OCI-LY3 (cell line): Measurements from ENCODE around the gene RASGRF2.

ENCODE experiments used
- H2AFZ ChIP-seq: fragments of 200-600, 300-600 bp; shearing (Covaris generic); 2 replicates; pipeline ENCODE4 v1.6.0; 2014; ENCODE audit warnings: antibody characterized with exemption, low read depth, low read length
- H3K27ac ChIP-seq: fragments of 200-600, 300-600 bp; sonication (generic); 2 replicates; pipeline ENCODE4 v1.5.1; 2014; ENCODE audit warnings: mild to moderate bottlenecking, low read length, moderate library complexity, mixed read lengths
- H3K27me3 ChIP-seq: fragments of 200-600, 300-600 bp; sonication (generic); 2 replicates; pipeline ENCODE4 v1.6.1; 2014; ENCODE audit warnings: low read depth, low read length, mixed read lengths
- H3K36me3 ChIP-seq: fragments of 200-600, 300-600 bp; sonication (generic); replicated peaks from 2 replicates; pipeline ENCODE3; 2014; ENCODE audit warnings: low read depth, low read length, mixed read lengths
- H3K4me1 ChIP-seq: fragments of 300-600, 200-600 bp; sonication (generic); 2 replicates; pipeline ENCODE4 v1.6.1; 2014; ENCODE audit warnings: low read length, mixed read lengths
- H3K4me2 ChIP-seq: fragments of 200-600, 300-600 bp; sonication (generic); 2 replicates; pipeline ENCODE4 v1.6.1; 2014; ENCODE audit warnings: low read length, mixed read lengths
- H3K4me3 ChIP-seq: fragments of 300-600, 200-600 bp; sonication (generic); 2 replicates; pipeline ENCODE4 v1.5.1; 2014; ENCODE audit warnings: antibody characterized with exemption, mild to moderate bottlenecking, low read length, moderate library complexity
- H3K79me2 ChIP-seq: fragments of 300-600, 200-600 bp; shearing (Covaris generic); 2 replicates; pipeline ENCODE4 v1.6.1; 2014; ENCODE audit warnings: mild to moderate bottlenecking, low read length, mixed read lengths
- H3K9ac ChIP-seq: fragments of 300-600, 200-600 bp; shearing (Covaris generic); 2 replicates; pipeline ENCODE4 v1.6.0; 2014; ENCODE audit warnings: mild to moderate bottlenecking, low read length, moderate library complexity
- H3K9me3 ChIP-seq: fragments of 200-600, 300-600 bp; shearing (Covaris generic); 2 replicates; pipeline ENCODE4 v1.6.1; 2014; ENCODE audit warnings: low read length, mixed read lengths; ENCODE audit not compliant: insufficient read depth
- H4K20me1 ChIP-seq: fragments of 200-600, 300-600 bp; sonication (generic); 2 replicates; pipeline ENCODE4 v1.6.1; 2016; ENCODE audit warnings: low read length, mixed read lengths; ENCODE audit not compliant: insufficient read depth
- EZH2phosphoT487 ChIP-seq: fragments of 200-600 bp; shearing (Covaris generic); IDR thresholded peaks from 2 replicates; pipeline ENCODE4 v1.6.1; 2018; ENCODE audit warnings: antibody characterized with exemption, mixed run types, low read depth
- TF ChIP-seq, protein P1 (sequence below): fragments of 200-600, 300-600 bp; sonication (generic); IDR thresholded peaks from 2 replicates; pipeline ENCODE4 v1.5.1; 2014; ENCODE audit warnings: antibody characterized with exemption, low read length, low read depth

The RASGRF2 gene, protein sequence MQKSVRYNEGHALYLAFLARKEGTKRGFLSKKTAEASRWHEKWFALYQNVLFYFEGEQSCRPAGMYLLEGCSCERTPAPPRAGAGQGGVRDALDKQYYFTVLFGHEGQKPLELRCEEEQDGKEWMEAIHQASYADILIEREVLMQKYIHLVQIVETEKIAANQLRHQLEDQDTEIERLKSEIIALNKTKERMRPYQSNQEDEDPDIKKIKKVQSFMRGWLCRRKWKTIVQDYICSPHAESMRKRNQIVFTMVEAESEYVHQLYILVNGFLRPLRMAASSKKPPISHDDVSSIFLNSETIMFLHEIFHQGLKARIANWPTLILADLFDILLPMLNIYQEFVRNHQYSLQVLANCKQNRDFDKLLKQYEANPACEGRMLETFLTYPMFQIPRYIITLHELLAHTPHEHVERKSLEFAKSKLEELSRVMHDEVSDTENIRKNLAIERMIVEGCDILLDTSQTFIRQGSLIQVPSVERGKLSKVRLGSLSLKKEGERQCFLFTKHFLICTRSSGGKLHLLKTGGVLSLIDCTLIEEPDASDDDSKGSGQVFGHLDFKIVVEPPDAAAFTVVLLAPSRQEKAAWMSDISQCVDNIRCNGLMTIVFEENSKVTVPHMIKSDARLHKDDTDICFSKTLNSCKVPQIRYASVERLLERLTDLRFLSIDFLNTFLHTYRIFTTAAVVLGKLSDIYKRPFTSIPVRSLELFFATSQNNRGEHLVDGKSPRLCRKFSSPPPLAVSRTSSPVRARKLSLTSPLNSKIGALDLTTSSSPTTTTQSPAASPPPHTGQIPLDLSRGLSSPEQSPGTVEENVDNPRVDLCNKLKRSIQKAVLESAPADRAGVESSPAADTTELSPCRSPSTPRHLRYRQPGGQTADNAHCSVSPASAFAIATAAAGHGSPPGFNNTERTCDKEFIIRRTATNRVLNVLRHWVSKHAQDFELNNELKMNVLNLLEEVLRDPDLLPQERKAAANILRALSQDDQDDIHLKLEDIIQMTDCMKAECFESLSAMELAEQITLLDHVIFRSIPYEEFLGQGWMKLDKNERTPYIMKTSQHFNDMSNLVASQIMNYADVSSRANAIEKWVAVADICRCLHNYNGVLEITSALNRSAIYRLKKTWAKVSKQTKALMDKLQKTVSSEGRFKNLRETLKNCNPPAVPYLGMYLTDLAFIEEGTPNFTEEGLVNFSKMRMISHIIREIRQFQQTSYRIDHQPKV (N-terminal part only)

DNA sequence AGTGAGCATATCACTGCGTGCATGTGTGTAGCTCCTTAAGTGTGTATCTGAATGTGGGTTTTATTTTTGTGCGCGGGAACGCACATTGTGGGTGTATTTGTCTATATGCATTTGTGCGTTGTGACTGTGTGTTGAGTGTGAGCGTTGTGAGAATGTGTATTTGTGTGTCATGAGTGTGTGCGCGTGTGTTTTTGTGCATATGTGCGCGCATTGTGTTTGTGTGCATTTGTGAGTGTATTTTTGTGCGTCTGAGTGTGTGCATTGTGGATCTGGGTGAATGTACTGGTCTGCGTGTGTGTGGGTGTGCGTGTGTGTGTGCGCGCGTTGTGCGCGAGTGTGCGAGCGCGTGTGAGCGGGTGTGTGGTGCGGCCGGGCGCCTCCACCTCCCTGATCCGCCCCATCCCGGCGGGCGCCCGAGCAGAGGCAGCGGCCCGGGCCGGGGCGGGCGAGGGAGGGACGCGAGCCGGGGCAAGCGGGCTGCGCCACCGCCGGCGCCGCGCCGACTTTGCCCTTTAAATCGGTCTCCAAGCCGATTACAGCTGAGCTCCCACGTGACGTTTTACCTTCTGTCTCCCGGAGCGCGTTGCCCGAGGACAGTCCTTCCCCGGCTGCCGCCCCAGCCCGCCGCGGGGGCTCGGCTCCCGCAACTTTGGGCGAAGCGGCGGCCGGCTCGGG is at the start of gene RASGRF2:
Gene RASGRF2, plus strand, starts transcription at position 596 of the 675 bp plus-strand sequence. CDS start 376 bp downstream, outside the sequence.
- H3K27me3 ChIP-seq = peaks cover 6% of the 10 kb centered on the region
- H3K9me3 ChIP-seq = no peaks in the 10 kb centered on the region
- H3K4me2 ChIP-seq = peak within 1 kb of the TSS; percentile 67
- H3K27ac ChIP-seq = peak within 1 kb of the TSS; percentile 92
- H3K79me2 ChIP-seq = no peaks in the 10 kb centered on the region
- peak within 1 kb of the TSS; percentile 92 for H2AFZ ChIP-seq
- TF ChIP-seq EZH2phosphoT487 = no peak
- TF ChIP-seq, protein P1, sequence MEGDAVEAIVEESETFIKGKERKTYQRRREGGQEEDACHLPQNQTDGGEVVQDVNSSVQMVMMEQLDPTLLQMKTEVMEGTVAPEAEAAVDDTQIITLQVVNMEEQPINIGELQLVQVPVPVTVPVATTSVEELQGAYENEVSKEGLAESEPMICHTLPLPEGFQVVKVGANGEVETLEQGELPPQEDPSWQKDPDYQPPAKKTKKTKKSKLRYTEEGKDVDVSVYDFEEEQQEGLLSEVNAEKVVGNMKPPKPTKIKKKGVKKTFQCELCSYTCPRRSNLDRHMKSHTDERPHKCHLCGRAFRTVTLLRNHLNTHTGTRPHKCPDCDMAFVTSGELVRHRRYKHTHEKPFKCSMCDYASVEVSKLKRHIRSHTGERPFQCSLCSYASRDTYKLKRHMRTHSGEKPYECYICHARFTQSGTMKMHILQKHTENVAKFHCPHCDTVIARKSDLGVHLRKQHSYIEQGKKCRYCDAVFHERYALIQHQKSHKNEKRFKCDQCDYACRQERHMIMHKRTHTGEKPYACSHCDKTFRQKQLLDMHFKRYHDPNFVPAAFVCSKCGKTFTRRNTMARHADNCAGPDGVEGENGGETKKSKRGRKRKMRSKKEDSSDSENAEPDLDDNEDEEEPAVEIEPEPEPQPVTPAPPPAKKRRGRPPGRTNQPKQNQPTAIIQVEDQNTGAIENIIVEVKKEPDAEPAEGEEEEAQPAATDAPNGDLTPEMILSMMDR = no peak
- H3K9ac ChIP-seq = peak within 1 kb of the TSS; percentile 59
- H3K36me3 ChIP-seq = no peaks in the 10 kb centered on the region
- H3K4me3 ChIP-seq = peak within 1 kb of the TSS; percentile 72
- no peaks in the 10 kb centered on the region for H4K20me1 ChIP-seq
- peaks cover 57% of the 10 kb centered on the region for H3K4me1 ChIP-seq

DNA sequence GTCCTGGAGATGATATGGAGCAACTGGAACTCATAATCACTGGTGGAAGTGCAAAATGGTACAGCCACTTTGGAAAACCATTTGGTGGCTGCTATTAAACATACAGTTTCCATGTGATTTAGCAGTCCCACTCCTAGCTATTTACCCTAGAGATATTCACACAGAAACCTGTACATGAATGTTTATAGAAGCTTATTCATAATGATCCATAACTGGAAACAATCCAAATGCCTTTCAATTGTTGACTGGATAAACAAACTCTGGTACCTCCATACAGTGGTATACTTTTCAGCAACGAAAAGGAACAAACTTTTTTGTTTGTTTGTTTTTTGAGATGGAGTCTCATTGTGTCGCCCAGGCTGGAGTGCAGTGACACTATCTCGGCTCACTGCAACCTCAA is 47.7 kb upstream of the RASGRF2 start:
- Histone ChIP-seq H3K4me2 (no peak overlapping the region), H3K4me3 (no peak overlapping the region), H4K20me1 (no peaks in the 10 kb centered on the region), H3K27ac (no peak overlapping the region), H3K27me3 (no peaks in the 10 kb centered on the region), H3K9me3 (no peaks in the 10 kb centered on the region), H3K4me1 (peaks cover 6% of the 10 kb centered on the region), H3K9ac (no peak overlapping the region), H2AFZ (no peak overlapping the region), H3K79me2 (no peaks in the 10 kb centered on the region), H3K36me3 (no peaks in the 10 kb centered on the region)
- TF ChIP-seq, protein P1 = no peak
- TF ChIP-seq EZH2phosphoT487 = no peak

- H3K79me2 ChIP-seq = no peaks in the 10 kb centered on the region
- H3K4me3 ChIP-seq = no peak overlapping the region
- no peak for TF ChIP-seq EZH2phosphoT487
- TF ChIP-seq, protein P1 = no peak
- no peaks in the 10 kb centered on the region for H3K27me3 ChIP-seq
- H3K4me2 ChIP-seq = no peak overlapping the region
- H4K20me1 ChIP-seq = no peaks in the 10 kb centered on the region
- H3K9me3 ChIP-seq = no peaks in the 10 kb centered on the region
- H3K9ac ChIP-seq = no peak overlapping the region
- H3K27ac ChIP-seq = no peak overlapping the region
- H2AFZ ChIP-seq = no peak overlapping the region
- peaks cover 10% of the 10 kb centered on the region for H3K4me1 ChIP-seq
- no peaks in the 10 kb centered on the region for H3K36me3 ChIP-seq
These were observed 44.4 kb upstream of the RASGRF2 start for GRCh38 chr5:80915716-80916115.
